Neural cell (in vitro differentiated cells): ENCODE data around the gene ABL2. TPM values are rescaled to one million over a fixed set of nuclear protein-coding genes. Genes with fewer than 3 reads are reported as not detected.

Experiments used
- H2AFZ ChIP-seq: fragments of 200-600, 300-800 bp; sonication (generic), shearing (Covaris generic); 2 replicates; pipeline ENCODE4 v1.6.0; 2014; ENCODE audit warnings: low read depth, mild to moderate bottlenecking, antibody characterized with exemption, low read length, moderate library complexity
- H3F3A ChIP-seq: fragments of 200-600 bp; shearing (Covaris generic); 2 replicates; pipeline ENCODE4 v1.6.1; 2016; ENCODE audit warnings: mild to moderate bottlenecking, moderate library complexity, mixed read lengths, antibody characterized with exemption, low read length; ENCODE audit not compliant: insufficient read depth, poor library complexity, severe bottlenecking
- H3K27ac ChIP-seq: fragments of 200-600, 300-800 bp; sonication (generic), shearing (Covaris generic); 2 replicates; pipeline ENCODE4 v1.5.1; 2014; ENCODE audit warnings: mild to moderate bottlenecking, low read length, moderate library complexity
- H3K27me3 ChIP-seq: fragments of 300-800, 200-600 bp; sonication (generic), shearing (Covaris generic); 2 replicates; pipeline ENCODE4 v1.6.0; 2014; ENCODE audit warnings: mild to moderate bottlenecking, low read depth, low read length, moderate library complexity; ENCODE audit not compliant: insufficient read depth
- H3K36me3 ChIP-seq: fragments of 300-800, 200-600 bp; sonication (generic), shearing (Covaris generic); 2 replicates; pipeline ENCODE4 v1.5.1; 2014; ENCODE audit warnings: mild to moderate bottlenecking, antibody characterized with exemption, low read length, moderate library complexity; ENCODE audit not compliant: insufficient read depth
- H3K4me2 ChIP-seq: fragments of 300-800, 200-600 bp; sonication (generic), shearing (Covaris generic); 2 replicates; pipeline ENCODE4 v1.6.0; 2014; ENCODE audit warnings: mild to moderate bottlenecking, low read length
- H3K4me3 ChIP-seq: fragments of 300-800, 200-600 bp; sonication (generic), shearing (Covaris generic); 2 replicates; pipeline ENCODE4 v1.5.1; 2014; ENCODE audit warnings: mild to moderate bottlenecking, low read length, moderate library complexity
- H3K79me2 ChIP-seq: fragments of 200-600 bp; shearing (Covaris generic); replicated peaks from 2 replicates; pipeline ENCODE4 v1.6.0; 2014; ENCODE audit warnings: mild to moderate bottlenecking, low read length, moderate library complexity; ENCODE audit not compliant: insufficient read depth
- H3K9ac ChIP-seq: fragments of 300-800, 200-600 bp; sonication (generic), shearing (Covaris generic); 2 replicates; pipeline ENCODE4 v1.6.1; 2016; ENCODE audit warnings: mild to moderate bottlenecking, low read length, mixed read lengths
- H3K9me2 ChIP-seq: fragments of 200-600 bp; shearing (Covaris generic); 2 replicates; pipeline ENCODE4 v1.6.1; 2016; ENCODE audit warnings: mild to moderate bottlenecking, low read length, mixed read lengths; ENCODE audit not compliant: insufficient read depth
- H3K9me3 ChIP-seq: fragments of 200-600, 300-800 bp; sonication (generic), shearing (Covaris generic); 2 replicates; pipeline ENCODE4 v1.6.1; 2016; ENCODE audit warnings: mild to moderate bottlenecking, mixed run types, low read length, moderate library complexity, mixed read lengths
- H4K20me1 ChIP-seq: fragments of 200-600 bp; shearing (Covaris generic); 2 replicates; pipeline ENCODE4 v1.6.1; 2016; ENCODE audit warnings: mild to moderate bottlenecking, mixed run types; ENCODE audit not compliant: insufficient read depth
- EP300 ChIP-seq: fragments of 450-650 bp; conservative IDR thresholded peaks from 2 replicates; pipeline ENCODE4 v1.6.1; 2014; ENCODE audit warnings: antibody characterized with exemption, mild to moderate bottlenecking, moderate library complexity; ENCODE audit not compliant: poor library complexity, severe bottlenecking
- EZH2 ChIP-seq: fragments of 200-600, 300-800 bp; shearing (Covaris generic), sonication (generic); IDR thresholded peaks from 2 replicates; pipeline ENCODE4 v1.6.1; 2014; ENCODE audit warnings: antibody characterized with exemption, low read length, borderline replicate concordance, mild to moderate bottlenecking; ENCODE audit not compliant: insufficient read depth, poor library complexity, severe bottlenecking
- MXI1 ChIP-seq: fragments of 450-650 bp; conservative IDR thresholded peaks from 2 replicates; pipeline ENCODE4 v1.6.1; 2014; ENCODE audit warnings: antibody characterized with exemption, mild to moderate bottlenecking; ENCODE audit not compliant: poor library complexity, severe bottlenecking
- POLR2AphosphoS5 ChIP-seq: IDR thresholded peaks from 2 replicates; pipeline ENCODE4 v1.6.1; 2012
- RAD21 ChIP-seq: fragments of 450-650 bp; conservative IDR thresholded peaks from 2 replicates; pipeline ENCODE4 v1.6.1; 2014; ENCODE audit warnings: antibody characterized with exemption, mild to moderate bottlenecking, moderate library complexity
- SMC3 ChIP-seq: fragments of 450-650 bp; conservative IDR thresholded peaks from 2 replicates; pipeline ENCODE4 v1.6.1; 2014; ENCODE audit warnings: antibody characterized with exemption, mild to moderate bottlenecking, moderate library complexity; ENCODE audit not compliant: poor library complexity
- TAF1 ChIP-seq: IDR thresholded peaks from 2 replicates; pipeline ENCODE4 v1.6.1; 2012; ENCODE audit warnings: low read depth
- polyA plus RNA-seq: library from polyadenylated mRNA; depleted of rRNA; stranded (reverse); fragments of >200 nt; gene quantifications from 2 replicates; pipeline ENCODE4 v1.2.3, GENCODE V29; 2014
- TF ChIP-seq, protein P1 (sequence below): fragments of 450-650 bp; IDR thresholded peaks from 2 replicates; pipeline ENCODE4 v1.5.1; 2014; ENCODE audit warnings: antibody characterized with exemption, mild to moderate bottlenecking, moderate library complexity; ENCODE audit not compliant: poor library complexity, severe bottlenecking
- TF ChIP-seq, protein P2 (sequence below): IDR thresholded peaks from 2 replicates; pipeline ENCODE4 v1.6.1; 2012; ENCODE audit warnings: borderline replicate concordance

ABL2 gene
- polyA plus RNA-seq, 1 donor from 2014 or later, result 9.8 TPM

DNA sequence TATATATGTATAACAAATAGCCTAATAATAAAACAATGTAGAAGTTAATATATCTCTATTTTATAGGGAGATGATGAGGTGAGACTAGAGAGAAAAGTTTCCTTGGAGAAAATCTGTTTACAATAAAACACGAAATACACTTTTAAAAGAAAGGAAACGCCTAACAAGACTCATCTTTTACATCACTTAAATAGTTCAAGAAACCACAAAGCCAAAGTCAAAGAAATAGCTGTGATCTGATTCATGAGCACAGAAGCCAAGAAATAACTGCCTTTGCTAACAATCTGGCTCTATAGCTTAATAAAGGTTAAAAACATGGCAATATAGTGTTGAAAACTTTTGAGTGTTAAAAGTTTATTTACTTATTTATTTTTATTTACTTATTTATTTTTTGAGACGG is 86.2 kb downstream of the ABL2 start:
- Histone ChIP-seq H3K27me3 (no peaks in the 10 kb centered on the region), H3K79me2 (peaks cover 3% of the 10 kb centered on the region)

DNA sequence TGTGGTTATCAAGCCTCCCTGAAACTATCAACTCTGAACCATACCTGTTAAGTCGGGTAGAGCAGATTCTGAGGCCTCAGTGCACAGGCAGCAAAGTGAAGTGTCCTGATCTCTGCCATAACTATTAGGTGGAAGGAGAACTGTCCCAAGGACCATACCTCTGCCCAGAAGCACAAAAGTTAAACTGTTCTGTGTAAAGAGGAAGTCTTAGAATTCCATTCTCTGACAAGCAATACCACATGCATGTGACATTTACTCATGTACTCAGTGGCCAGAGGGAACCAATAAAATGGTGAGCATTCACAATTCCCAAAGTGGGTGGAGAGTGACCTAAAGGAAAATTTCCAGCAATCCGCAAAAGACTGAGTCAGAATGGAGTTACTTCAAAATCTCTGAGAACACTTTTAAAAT is 86.6 kb downstream of the ABL2 start:
- no peaks in the 10 kb centered on the region for H3K27me3 ChIP-seq
- no peak for TF ChIP-seq EP300
- no peak for TF ChIP-seq MXI1
- no peak for TF ChIP-seq TAF1
- no peak for TF ChIP-seq SMC3
- TF ChIP-seq, protein P1, sequence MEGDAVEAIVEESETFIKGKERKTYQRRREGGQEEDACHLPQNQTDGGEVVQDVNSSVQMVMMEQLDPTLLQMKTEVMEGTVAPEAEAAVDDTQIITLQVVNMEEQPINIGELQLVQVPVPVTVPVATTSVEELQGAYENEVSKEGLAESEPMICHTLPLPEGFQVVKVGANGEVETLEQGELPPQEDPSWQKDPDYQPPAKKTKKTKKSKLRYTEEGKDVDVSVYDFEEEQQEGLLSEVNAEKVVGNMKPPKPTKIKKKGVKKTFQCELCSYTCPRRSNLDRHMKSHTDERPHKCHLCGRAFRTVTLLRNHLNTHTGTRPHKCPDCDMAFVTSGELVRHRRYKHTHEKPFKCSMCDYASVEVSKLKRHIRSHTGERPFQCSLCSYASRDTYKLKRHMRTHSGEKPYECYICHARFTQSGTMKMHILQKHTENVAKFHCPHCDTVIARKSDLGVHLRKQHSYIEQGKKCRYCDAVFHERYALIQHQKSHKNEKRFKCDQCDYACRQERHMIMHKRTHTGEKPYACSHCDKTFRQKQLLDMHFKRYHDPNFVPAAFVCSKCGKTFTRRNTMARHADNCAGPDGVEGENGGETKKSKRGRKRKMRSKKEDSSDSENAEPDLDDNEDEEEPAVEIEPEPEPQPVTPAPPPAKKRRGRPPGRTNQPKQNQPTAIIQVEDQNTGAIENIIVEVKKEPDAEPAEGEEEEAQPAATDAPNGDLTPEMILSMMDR, result no peak
- no peak for TF ChIP-seq EZH2
- no peak for TF ChIP-seq RAD21
- TF ChIP-seq, protein P2, sequence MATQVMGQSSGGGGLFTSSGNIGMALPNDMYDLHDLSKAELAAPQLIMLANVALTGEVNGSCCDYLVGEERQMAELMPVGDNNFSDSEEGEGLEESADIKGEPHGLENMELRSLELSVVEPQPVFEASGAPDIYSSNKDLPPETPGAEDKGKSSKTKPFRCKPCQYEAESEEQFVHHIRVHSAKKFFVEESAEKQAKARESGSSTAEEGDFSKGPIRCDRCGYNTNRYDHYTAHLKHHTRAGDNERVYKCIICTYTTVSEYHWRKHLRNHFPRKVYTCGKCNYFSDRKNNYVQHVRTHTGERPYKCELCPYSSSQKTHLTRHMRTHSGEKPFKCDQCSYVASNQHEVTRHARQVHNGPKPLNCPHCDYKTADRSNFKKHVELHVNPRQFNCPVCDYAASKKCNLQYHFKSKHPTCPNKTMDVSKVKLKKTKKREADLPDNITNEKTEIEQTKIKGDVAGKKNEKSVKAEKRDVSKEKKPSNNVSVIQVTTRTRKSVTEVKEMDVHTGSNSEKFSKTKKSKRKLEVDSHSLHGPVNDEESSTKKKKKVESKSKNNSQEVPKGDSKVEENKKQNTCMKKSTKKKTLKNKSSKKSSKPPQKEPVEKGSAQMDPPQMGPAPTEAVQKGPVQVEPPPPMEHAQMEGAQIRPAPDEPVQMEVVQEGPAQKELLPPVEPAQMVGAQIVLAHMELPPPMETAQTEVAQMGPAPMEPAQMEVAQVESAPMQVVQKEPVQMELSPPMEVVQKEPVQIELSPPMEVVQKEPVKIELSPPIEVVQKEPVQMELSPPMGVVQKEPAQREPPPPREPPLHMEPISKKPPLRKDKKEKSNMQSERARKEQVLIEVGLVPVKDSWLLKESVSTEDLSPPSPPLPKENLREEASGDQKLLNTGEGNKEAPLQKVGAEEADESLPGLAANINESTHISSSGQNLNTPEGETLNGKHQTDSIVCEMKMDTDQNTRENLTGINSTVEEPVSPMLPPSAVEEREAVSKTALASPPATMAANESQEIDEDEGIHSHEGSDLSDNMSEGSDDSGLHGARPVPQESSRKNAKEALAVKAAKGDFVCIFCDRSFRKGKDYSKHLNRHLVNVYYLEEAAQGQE, result no peak
- no peak overlapping the region for H3K4me2 ChIP-seq
- no peaks in the 10 kb centered on the region for H3F3A ChIP-seq
- no peaks in the 10 kb centered on the region for H3K9me2 ChIP-seq
- no peak overlapping the region for H3K9ac ChIP-seq
- H3K36me3 ChIP-seq, result no peaks in the 10 kb centered on the region
- H2AFZ ChIP-seq, result no peak overlapping the region
- H4K20me1 ChIP-seq, result no peaks in the 10 kb centered on the region
- no peak overlapping the region for H3K4me3 ChIP-seq
- H3K79me2 ChIP-seq, result peaks cover 3% of the 10 kb centered on the region
- H3K9me3 ChIP-seq, result no peaks in the 10 kb centered on the region
- H3K27ac ChIP-seq, result no peak overlapping the region

More for the DNA sequence above, 86.2 kb downstream of the ABL2 start:
- Histone ChIP-seq H3K9ac (no peak overlapping the region), H3K4me3 (no peak overlapping the region), H3K36me3 (no peaks in the 10 kb centered on the region), H3K27ac (no peak overlapping the region), H3K9me2 (no peaks in the 10 kb centered on the region), H3K9me3 (no peaks in the 10 kb centered on the region), H3F3A (no peaks in the 10 kb centered on the region), H3K4me2 (no peak overlapping the region), H2AFZ (no peak overlapping the region), H4K20me1 (no peaks in the 10 kb centered on the region)
- TF ChIP-seq EZH2, result no peak
- no peak for TF ChIP-seq RAD21
- TF ChIP-seq POLR2AphosphoS5, result no peak
- TF ChIP-seq TAF1, result no peak
- TF ChIP-seq, protein P2, result no peak
- TF ChIP-seq MXI1, result no peak
- TF ChIP-seq SMC3, result no peak
- TF ChIP-seq EP300, result no peak
- TF ChIP-seq, protein P1, result no peak
